ENCODE results near the gene GORASP1. TPM values are rescaled to one million over a fixed set of nuclear protein-coding genes. Genes with fewer than 3 reads are reported as not detected.

The GORASP1 gene
- total and polyA plus RNA-seq, 11 donors: 19.9 to 52.5 (median 42.3) TPM

GRCh38 chr3:39147711-39148434 is 40.4 kb upstream of the GORASP1 start:
- Histone ChIP-seq H3K4me1 (peaks cover 30 to 82% (median 67%) of the 10 kb centered on the region in 12 donors), H3K27ac (peak overlapping the region; percentile 6 to 100 (median 82)), H3K4me3 (peak overlapping the region in 9 of 12 donors; percentile 1 to 96 (median 22)), H3K36me3 (peaks cover 12 to 38% (median 36%) of the 10 kb centered on the region in 9 donors), H3K9me3 (no peaks in the 10 kb centered on the region), H3K27me3 (no peaks in the 10 kb centered on the region)
- WGBS, 4 donors: 38 to 52% (median 45%) methylated on average over 9 of the region's 9 CpGs
- DNase-seq (peak in 4 of 5 donors; percentile 52 to 66 (median 63)), ATAC-seq (no peak)
- intact Hi-C loops (cut with DNase I): loop anchor here in 1 of 10 donors (5.0 kb wide), 1 partner anchor 41 kb away; the partner anchor contains the start of genes GORASP1 and TTC21A
- TF ChIP-seq CTCF (IDR thresholded peaks at IDR 0.05) (no peak), POLR2A (IDR thresholded peaks at IDR 0.05) (no peak)

- peaks cover 37 to 87% (median 72%) of the 10 kb centered on the region in 12 donors for H3K4me1 ChIP-seq
- TF ChIP-seq POLR2A (IDR thresholded peaks at IDR 0.05) (peak in 1 of 2 donors; percentile 9), CTCF (IDR thresholded peaks at IDR 0.05) (no peak)
- WGBS, 4 donors: 28 to 40% (median 34%) methylated on average over 12 to 15 of the region's 15 CpGs
- peak; percentile 75 to 93 (median 86) for DNase-seq
- H3K27ac ChIP-seq: peak overlapping the region; percentile 6 to 100 (median 82)
- H3K27me3 ChIP-seq: no peaks in the 10 kb centered on the region
- ATAC-seq: peak; percentile 38 to 71 (median 63)
- intact Hi-C loops (cut with DNase I): loop anchor here in 1 of 10 donors (5.0 kb wide), 1 partner anchor 40 kb away; the partner anchor contains the start of genes GORASP1 and TTC21A
- no peaks in the 10 kb centered on the region for H3K9me3 ChIP-seq
- peaks cover 15 to 47% (median 46%) of the 10 kb centered on the region in 9 donors for H3K36me3 ChIP-seq
- H3K4me3 ChIP-seq: peak overlapping the region in 8 of 12 donors; percentile 1 to 96 (median 24)
Measured at GRCh38 chr3:39146611-39147591, 39.5 kb upstream of the GORASP1 start.

- TF ChIP-seq POLR2A (IDR thresholded peaks at IDR 0.05): no peak
- TF ChIP-seq CTCF (IDR thresholded peaks at IDR 0.05): peak in 4 of 12 donors; percentile 26 to 34 (median 28)
- intact Hi-C loops (cut with DNase I): loop anchor here in 1 of 10 donors (5.0 kb wide), 1 partner anchor 39 kb away; the partner anchor contains the start of genes GORASP1 and TTC21A
- Histone ChIP-seq H3K27me3 (no peaks in the 10 kb centered on the region), H3K27ac (peak overlapping the region in 10 of 12 donors; percentile 24 to 100 (median 91)), H3K9me3 (no peaks in the 10 kb centered on the region), H3K36me3 (peaks cover 15 to 56% (median 50%) of the 10 kb centered on the region in 9 donors), H3K4me3 (peak overlapping the region in 1 of 12 donors; percentile 1), H3K4me1 (peaks cover 40 to 87% (median 72%) of the 10 kb centered on the region in 12 donors)
- 43 to 56% (median 51%) methylated on average over 10 to 11 of the region's 11 CpGs for WGBS, 4 donors
- DNase-seq (peak in 4 of 5 donors; percentile 47 to 64 (median 61)), ATAC-seq (peak in 3 of 4 donors; percentile 2 to 19 (median 8))
Measured at GRCh38 chr3:39146083-39146501, 38.7 kb upstream of the GORASP1 start.
